Thyroid gland (tissue), 4 donors: ENCODE measurements around the gene MS4A13.

Source experiments
- CTCF ChIP-seq, 6 experiments: fragments of 200-600 bp in 3 of 6; fragments of 450-650 bp in 3 of 6; sonication (generic) in 3 of 6; IDR thresholded peaks; one replicate each; pipeline ENCODE4 v1.5.1; 2016 to 2019; ENCODE audit warnings: antibody characterized with exemption in 6 of 6, mild to moderate bottlenecking in 2 of 6, inconsistent platforms in 1 of 6, moderate library complexity in 1 of 6
- POLR2A ChIP-seq, 2 donors: fragments of 450-650 bp; IDR thresholded peaks; one replicate each; pipeline ENCODE4 v1.6.1; 2017; ENCODE audit warnings: antibody characterized with exemption in 2 of 2, mild to moderate bottlenecking in 2 of 2, moderate library complexity in 1 of 2

GRCh38 chr11:60561254-60561653 lies 46.1 kb downstream of the MS4A13 start:
- TF ChIP-seq CTCF (IDR thresholded peaks at IDR 0.05) = no peak
- TF ChIP-seq POLR2A (IDR thresholded peaks at IDR 0.05) = no peak
